Erythroblast (primary cell): Measurements from ENCODE around the gene SURF4.

Experiments used
- GATA1 ChIP-seq: IDR thresholded peaks from 2 replicates; pipeline ENCODE4 v1.6.1; 2011; ENCODE audit warnings: low read depth, mild to moderate bottlenecking, control low read depth, low read length, moderate library complexity
- POLR2A ChIP-seq: IDR thresholded peaks from 2 replicates; pipeline ENCODE4 v1.6.1; 2011; ENCODE audit warnings: mild to moderate bottlenecking, low read length

DNA sequence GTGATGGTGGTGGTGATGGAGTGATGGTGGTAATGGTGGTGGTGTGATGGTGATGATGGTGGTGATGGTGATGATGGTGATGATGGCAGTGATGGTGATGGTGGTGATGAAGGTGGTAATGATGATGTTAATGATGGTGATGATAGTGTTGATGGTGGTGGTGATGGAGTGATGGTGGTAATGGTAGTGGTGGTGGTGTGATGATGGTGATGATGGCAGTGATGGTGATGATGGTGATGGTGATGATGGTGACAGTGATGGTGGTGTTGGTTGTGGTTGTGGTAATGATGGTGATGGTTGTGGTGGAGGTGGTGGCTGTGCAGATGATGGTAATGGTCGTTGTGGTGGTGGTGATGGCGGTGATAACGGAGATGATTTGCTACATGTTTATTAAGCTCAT lies 7.6 kb upstream of the SURF4 start:
- TF ChIP-seq POLR2A: no peak
- TF ChIP-seq GATA1: no peak
